HG03575 (cell line): Measurements from ENCODE around the gene C1D.

Experiments used
- ATAC-seq: cut with Tn5 transposase; IDR thresholded peaks from one replicate; pipeline ENCODE4 v1.9.1; 2021; ENCODE audit not compliant: unreplicated experiment, insufficient number of reproducible peaks, low FRiP score; ENCODE audit errors: extremely low read depth

C1D gene

GRCh38 chr2:68060652-68061051 is 2.2 kb downstream of the C1D start:
- ATAC-seq: no peak

- no peak for ATAC-seq
These were observed 2.8 kb downstream of the C1D start for GRCh38 chr2:68059784-68060525.

- ATAC-seq: no peak
These were observed 5.0 kb downstream of the C1D start for GRCh38 chr2:68057658-68058396.

- ATAC-seq: no peak
These were observed 9.9 kb downstream of the C1D start for GRCh38 chr2:68052717-68053422.

GRCh38 chr2:68050353-68050752 is 12.5 kb downstream of the C1D start:
- ATAC-seq: no peak

- no peak for ATAC-seq
These were observed 16.1 kb downstream of the C1D start for GRCh38 chr2:68046642-68047240.

GRCh38 chr2:68046224-68046623 is 16.6 kb downstream of the C1D start:
- ATAC-seq: no peak

- ATAC-seq: no peak
These were observed 17.5 kb downstream of the C1D start for GRCh38 chr2:68045342-68045741.

- no peak for ATAC-seq
These were observed 18.7 kb downstream of the C1D start for GRCh38 chr2:68044099-68044498.

- no peak for ATAC-seq
These were observed 19.1 kb downstream of the C1D start for GRCh38 chr2:68043695-68044094.

- no peak for ATAC-seq
These were observed 19.8 kb downstream of the C1D start for GRCh38 chr2:68043032-68043431.

- no peak for ATAC-seq
These were observed 21.0 kb downstream of the C1D start for GRCh38 chr2:68041704-68042245.

GRCh38 chr2:68040078-68040477 is 22.7 kb downstream of the C1D start:
- ATAC-seq: no peak

GRCh38 chr2:68039317-68039716 is 23.5 kb downstream of the C1D start:
- ATAC-seq: no peak

- ATAC-seq: no peak
These were observed 30.1 kb downstream of the C1D start for GRCh38 chr2:68032702-68033101.

GRCh38 chr2:68031542-68032160 is 31.2 kb downstream of the C1D start:
- ATAC-seq: no peak

GRCh38 chr2:68031043-68031442 is 31.8 kb downstream of the C1D start:
- ATAC-seq: no peak

- ATAC-seq: no peak
These were observed 32.3 kb downstream of the C1D start for GRCh38 chr2:68030529-68030928.

GRCh38 chr2:68027959-68028358 is 34.8 kb downstream of the C1D start:
- ATAC-seq: no peak
